ENCODE data around the gene ARMC9.
"Not testable (repeated sequence)": the region's sequence is repeated elsewhere in the genome, so short reads cannot be mapped to it uniquely, and the experiment has no call there.

The ARMC9 gene

DNA sequence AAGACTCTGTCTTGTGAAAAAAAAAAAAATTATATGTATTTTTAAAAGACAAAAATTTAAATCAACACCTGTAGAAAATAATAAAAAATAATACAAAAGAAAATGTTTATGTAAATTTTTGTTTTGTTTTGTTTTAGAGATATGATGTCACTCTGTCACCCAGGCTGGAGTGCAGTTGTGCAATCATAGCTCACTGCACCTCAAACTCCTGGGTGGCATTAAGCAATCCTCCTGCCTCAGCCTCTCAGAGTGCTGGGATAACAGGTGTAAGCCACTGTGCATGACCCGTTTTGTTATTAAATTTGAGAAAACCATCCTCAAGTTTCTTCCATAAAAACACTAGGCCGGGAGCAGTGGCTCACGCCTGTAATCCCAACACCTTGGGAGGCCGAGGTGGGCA lies 140.9 kb downstream of the ARMC9 start:
- no peaks in the 10 kb centered on the region for H3K9me3 ChIP-seq (ENCODE audit: low read length)
- H3K36me3 ChIP-seq (ENCODE audit: insufficient read depth, low read length) = peaks cover 2% of the 10 kb centered on the region
- H3K9ac ChIP-seq (ENCODE audit: low read length) = no peak overlapping the region
- H3K27me3 ChIP-seq (ENCODE audit: control insufficient read depth in 1 of 2, insufficient read depth in 2 of 2, low read length in 2 of 2) = no peaks in the 10 kb centered on the region
- H3K4me1 ChIP-seq (ENCODE audit: insufficient read depth, low read length) = no peaks in the 10 kb centered on the region
- no peak overlapping the region for H3K4me3 ChIP-seq (ENCODE audit: low read depth in 1 of 2, low read length in 2 of 2)
- H3K27ac ChIP-seq (ENCODE audit: low read depth, low read length) = no peak overlapping the region

DNA sequence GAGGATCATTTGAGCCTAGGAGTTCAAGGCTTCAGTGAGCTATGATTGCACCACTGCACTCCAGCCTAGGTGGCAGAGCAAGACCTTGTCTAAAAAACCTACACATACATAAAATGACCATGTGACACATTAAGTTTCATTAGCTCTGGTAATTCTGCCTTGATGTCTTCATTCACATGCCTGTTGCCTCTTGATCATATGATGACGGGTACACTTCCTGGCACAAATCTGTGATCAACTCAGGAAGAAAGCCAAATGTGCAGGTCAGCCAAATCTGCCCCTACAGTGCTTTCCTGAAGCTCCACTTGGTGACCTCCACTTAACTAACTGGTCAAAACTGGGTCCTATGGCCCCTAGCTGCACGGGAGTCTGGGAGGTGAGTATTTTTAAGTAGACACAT lies 142.7 kb downstream of the ARMC9 start:
- H3K4me1 ChIP-seq (ENCODE audit: insufficient read depth, low read length) = no peaks in the 10 kb centered on the region
- H3K27me3 ChIP-seq (ENCODE audit: control insufficient read depth in 1 of 2, insufficient read depth in 2 of 2, low read length in 2 of 2) = no peaks in the 10 kb centered on the region
- no peak overlapping the region for H3K27ac ChIP-seq (ENCODE audit: low read depth, low read length)
- no peak overlapping the region for H3K4me3 ChIP-seq (ENCODE audit: low read depth in 1 of 2, low read length in 2 of 2)
- H3K36me3 ChIP-seq (ENCODE audit: insufficient read depth, low read length) = no peaks in the 10 kb centered on the region
- H3K9ac ChIP-seq (ENCODE audit: low read length) = no peak overlapping the region
- no peaks in the 10 kb centered on the region for H3K9me3 ChIP-seq (ENCODE audit: low read length)

DNA sequence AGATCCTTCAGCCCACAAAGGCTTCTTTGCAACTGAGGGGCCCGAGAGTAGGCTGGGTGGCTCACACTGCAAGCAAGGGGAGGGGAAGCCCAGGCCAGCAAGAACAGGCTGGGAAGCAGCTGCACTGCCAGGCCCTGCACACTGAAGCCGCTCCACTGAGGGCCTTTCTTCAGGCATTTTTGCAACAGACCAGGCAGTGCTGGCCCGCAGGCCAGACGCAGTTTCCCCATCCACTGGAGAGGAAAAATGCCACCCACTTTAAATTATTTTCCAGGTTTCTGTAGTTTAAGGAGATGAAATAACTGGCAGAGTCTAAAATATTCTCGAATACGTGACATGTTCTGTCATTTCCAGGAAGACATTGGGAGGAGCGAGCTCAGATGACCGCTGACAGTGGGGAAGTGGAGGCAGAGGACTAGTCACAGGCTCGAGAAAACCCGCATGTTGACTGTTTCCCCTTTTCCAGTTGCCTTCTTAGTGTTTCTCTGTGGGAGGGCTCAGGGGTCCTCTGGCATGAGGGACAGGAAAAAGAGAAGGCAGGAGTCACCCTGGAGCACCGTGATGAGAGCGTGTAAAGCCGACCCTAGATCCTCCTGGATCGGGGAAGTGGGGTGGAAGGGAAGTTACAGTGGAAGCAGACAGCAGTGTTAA lies 143.8 kb downstream of the ARMC9 start:
- Histone ChIP-seq H3K4me3 (ENCODE audit: low read depth in 1 of 2, low read length in 2 of 2) (no peak overlapping the region), H3K27ac (ENCODE audit: low read depth, low read length) (no peak overlapping the region), H3K27me3 (ENCODE audit: control insufficient read depth in 1 of 2, insufficient read depth in 2 of 2, low read length in 2 of 2) (no peaks in the 10 kb centered on the region), H3K36me3 (ENCODE audit: insufficient read depth, low read length) (no peaks in the 10 kb centered on the region), H3K4me1 (ENCODE audit: insufficient read depth, low read length) (no peaks in the 10 kb centered on the region), H3K9ac (ENCODE audit: low read length) (no peak overlapping the region), H3K9me3 (ENCODE audit: low read length) (no peaks in the 10 kb centered on the region)

DNA sequence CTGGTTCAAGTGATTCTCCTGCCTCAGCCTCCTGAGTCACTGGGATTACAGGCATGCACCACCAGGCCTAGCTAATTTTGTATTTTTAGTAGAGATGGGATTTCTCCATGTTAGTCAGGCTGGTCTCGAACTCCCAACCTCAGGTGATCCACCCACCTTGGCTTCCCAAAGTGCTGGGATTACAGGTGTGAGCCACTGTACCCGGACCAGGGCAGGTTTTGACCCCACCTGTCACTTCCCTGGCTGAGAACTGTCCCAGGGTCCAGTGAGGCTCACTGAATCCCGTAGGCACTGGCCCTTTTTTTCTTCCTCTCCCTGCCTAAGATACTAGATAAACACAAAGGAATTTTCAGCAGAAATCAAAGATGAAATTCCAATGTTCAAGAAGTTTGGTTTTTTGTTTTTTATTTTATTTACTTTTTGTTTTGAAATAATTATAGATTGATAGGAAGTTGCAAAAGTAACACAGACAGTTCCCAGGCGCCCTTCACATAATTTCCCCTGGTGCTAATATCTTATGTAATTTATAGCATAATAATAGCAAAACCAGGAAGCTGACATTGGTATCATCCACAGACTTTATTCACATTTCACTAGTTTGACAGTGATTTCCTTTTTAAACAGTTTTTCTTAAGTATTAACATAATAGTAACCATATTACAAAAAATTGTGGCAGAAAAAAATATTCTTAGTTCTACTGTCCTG lies 144.7 kb downstream of the ARMC9 start:
- Histone ChIP-seq H3K27ac (ENCODE audit: low read depth, low read length) (no peak overlapping the region), H3K27me3 (ENCODE audit: control insufficient read depth in 1 of 2, insufficient read depth in 2 of 2, low read length in 2 of 2) (no peaks in the 10 kb centered on the region), H3K36me3 (ENCODE audit: insufficient read depth, low read length) (no peaks in the 10 kb centered on the region), H3K4me1 (ENCODE audit: insufficient read depth, low read length) (no peaks in the 10 kb centered on the region), H3K4me3 (ENCODE audit: low read depth in 1 of 2, low read length in 2 of 2) (no peak overlapping the region), H3K9me3 (ENCODE audit: low read length) (no peaks in the 10 kb centered on the region), H3K9ac (ENCODE audit: low read length) (no peak overlapping the region)

DNA sequence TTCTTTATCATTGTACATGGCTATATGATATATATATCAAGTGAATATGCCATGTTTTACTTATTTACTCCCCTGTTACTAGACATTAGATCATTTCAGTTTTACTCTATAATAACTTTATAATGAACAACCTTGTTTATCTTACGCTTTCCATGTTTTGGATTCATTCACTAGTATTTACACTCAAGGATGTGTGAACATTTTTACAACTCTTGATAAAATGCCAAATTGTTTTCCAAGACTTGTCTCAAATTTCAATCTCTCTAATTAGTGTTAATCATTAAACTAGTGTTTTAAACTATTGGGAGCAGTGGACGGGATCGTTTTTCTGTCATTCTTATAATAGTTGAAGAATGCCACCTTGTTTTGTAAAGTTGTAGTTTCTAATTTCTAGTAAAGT lies 145.6 kb downstream of the ARMC9 start:
- H3K9me3 ChIP-seq (ENCODE audit: low read length) = no peaks in the 10 kb centered on the region
- no peak overlapping the region for H3K9ac ChIP-seq (ENCODE audit: low read length)
- H3K4me3 ChIP-seq (ENCODE audit: low read depth in 1 of 2, low read length in 2 of 2) = no peak overlapping the region
- H3K27me3 ChIP-seq (ENCODE audit: control insufficient read depth in 1 of 2, insufficient read depth in 2 of 2, low read length in 2 of 2) = no peaks in the 10 kb centered on the region
- no peaks in the 10 kb centered on the region for H3K36me3 ChIP-seq (ENCODE audit: insufficient read depth, low read length)
- peaks cover 4% of the 10 kb centered on the region for H3K4me1 ChIP-seq (ENCODE audit: insufficient read depth, low read length)
- no peak overlapping the region for H3K27ac ChIP-seq (ENCODE audit: low read depth, low read length)

DNA sequence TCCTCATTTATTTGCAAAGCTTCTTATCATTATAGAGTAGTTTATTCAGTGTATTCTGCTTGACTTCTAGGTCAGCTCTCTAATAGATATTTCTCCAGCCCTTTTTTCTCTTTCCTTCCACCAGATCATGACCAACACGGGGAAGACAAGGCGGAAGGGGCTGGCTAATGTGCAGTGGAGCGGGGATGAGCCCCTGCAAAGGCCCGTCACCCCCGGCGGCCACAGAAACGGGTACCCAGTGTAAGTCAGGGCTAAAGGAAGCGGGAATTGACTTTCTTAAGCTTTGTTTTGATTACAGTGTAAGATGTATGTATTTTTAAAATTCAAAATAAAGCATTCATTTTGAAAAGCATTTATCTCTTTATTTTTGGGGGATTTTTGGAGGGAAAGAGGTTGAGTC lies 146.4 kb downstream of the ARMC9 start:
- Histone ChIP-seq H3K9me3 (ENCODE audit: low read length) (no peaks in the 10 kb centered on the region), H3K9ac (ENCODE audit: low read length) (no peak overlapping the region), H3K4me3 (ENCODE audit: low read depth in 1 of 2, low read length in 2 of 2) (no peak overlapping the region), H3K4me1 (ENCODE audit: insufficient read depth, low read length) (peaks cover 6% of the 10 kb centered on the region), H3K27ac (ENCODE audit: low read depth, low read length) (no peak overlapping the region), H3K36me3 (ENCODE audit: insufficient read depth, low read length) (no peaks in the 10 kb centered on the region), H3K27me3 (ENCODE audit: control insufficient read depth in 1 of 2, insufficient read depth in 2 of 2, low read length in 2 of 2) (no peaks in the 10 kb centered on the region)

DNA sequence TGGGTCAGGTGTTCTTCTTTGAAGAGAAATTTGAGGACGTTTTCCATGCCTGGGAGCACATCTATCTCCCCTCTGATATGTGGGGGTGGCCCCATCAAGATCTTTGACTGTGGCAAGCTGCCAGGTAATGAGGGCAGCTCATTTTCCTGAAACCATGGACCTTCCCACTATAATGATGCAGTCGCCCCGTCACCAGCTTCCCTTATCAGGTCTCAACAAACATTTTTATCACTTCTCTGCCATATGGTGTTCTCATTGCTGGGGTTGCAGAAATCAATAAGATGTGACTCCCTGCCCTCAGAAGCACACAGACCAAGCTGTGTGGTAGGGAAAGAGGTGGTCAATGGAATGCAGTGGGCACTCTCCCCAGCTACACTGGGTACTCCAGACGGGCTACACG lies 148.7 kb downstream of the ARMC9 start:
- no peaks in the 10 kb centered on the region for H3K9me3 ChIP-seq (ENCODE audit: low read length)
- no peaks in the 10 kb centered on the region for H3K36me3 ChIP-seq (ENCODE audit: insufficient read depth, low read length)
- peaks cover 6% of the 10 kb centered on the region for H3K4me1 ChIP-seq (ENCODE audit: insufficient read depth, low read length)
- H3K27me3 ChIP-seq (ENCODE audit: control insufficient read depth in 1 of 2, insufficient read depth in 2 of 2, low read length in 2 of 2) = no peaks in the 10 kb centered on the region
- no peak overlapping the region for H3K4me3 ChIP-seq (ENCODE audit: low read depth in 1 of 2, low read length in 2 of 2)
- H3K27ac ChIP-seq (ENCODE audit: low read depth, low read length) = no peak overlapping the region
- H3K9ac ChIP-seq (ENCODE audit: low read length) = no peak overlapping the region

DNA sequence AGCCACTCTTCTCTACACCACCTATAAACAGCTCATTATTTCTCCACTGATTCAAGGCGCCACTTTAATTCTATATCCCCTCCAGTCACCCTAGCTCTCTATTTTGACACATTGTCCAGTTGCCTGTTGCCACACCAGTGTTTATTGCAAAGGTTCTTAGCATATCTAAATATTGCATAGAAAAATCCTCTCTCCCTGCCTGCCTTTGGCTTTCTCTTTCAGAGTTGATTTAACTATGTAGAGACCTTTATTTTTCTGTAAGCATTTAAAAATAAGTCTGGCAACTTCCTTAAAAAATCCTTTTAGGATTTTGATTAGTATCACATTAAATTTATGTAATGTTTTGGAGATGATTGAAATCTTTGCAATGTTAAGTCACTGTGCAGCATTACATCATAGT lies 149.2 kb downstream of the ARMC9 start:
- no peak overlapping the region for H3K9ac ChIP-seq (ENCODE audit: low read length)
- H3K27me3 ChIP-seq (ENCODE audit: control insufficient read depth in 1 of 2, insufficient read depth in 2 of 2, low read length in 2 of 2) = no peaks in the 10 kb centered on the region
- H3K27ac ChIP-seq (ENCODE audit: low read depth, low read length) = no peak overlapping the region

DNA sequence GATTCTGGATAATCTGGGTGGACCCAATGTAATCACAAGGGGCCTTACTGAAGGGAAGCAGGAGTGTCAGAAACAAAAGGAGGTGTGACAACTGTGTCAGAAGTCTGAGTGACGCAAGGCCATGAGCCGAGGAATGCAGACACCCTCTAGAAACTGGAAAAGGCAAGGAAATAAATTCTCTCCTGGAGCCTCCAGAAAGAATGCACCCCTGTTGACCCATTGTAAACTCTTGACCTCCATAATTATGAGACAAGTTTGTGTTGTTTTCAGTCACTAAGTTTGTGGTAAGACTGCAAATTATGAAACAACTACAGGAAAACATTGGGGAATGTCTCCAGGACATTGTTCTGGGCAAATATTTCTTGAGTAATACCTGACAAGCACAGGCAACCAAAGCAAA lies 149.7 kb downstream of the ARMC9 start:
- no peak overlapping the region for H3K9ac ChIP-seq (ENCODE audit: low read length)
- no peak overlapping the region for H3K4me3 ChIP-seq (ENCODE audit: low read depth in 1 of 2, low read length in 2 of 2)
- peaks cover 6% of the 10 kb centered on the region for H3K4me1 ChIP-seq (ENCODE audit: insufficient read depth, low read length)
- no peaks in the 10 kb centered on the region for H3K9me3 ChIP-seq (ENCODE audit: low read length)
- no peak overlapping the region for H3K27ac ChIP-seq (ENCODE audit: low read depth, low read length)
- no peaks in the 10 kb centered on the region for H3K27me3 ChIP-seq (ENCODE audit: control insufficient read depth in 1 of 2, insufficient read depth in 2 of 2, low read length in 2 of 2)
- H3K36me3 ChIP-seq (ENCODE audit: insufficient read depth, low read length) = no peaks in the 10 kb centered on the region

More for the DNA sequence above, 149.2 kb downstream of the ARMC9 start:
- H3K9me3 ChIP-seq (ENCODE audit: low read length) = no peaks in the 10 kb centered on the region
- peaks cover 6% of the 10 kb centered on the region for H3K4me1 ChIP-seq (ENCODE audit: insufficient read depth, low read length)
- no peaks in the 10 kb centered on the region for H3K36me3 ChIP-seq (ENCODE audit: insufficient read depth, low read length)
- H3K4me3 ChIP-seq (ENCODE audit: low read depth in 1 of 2, low read length in 2 of 2) = no peak overlapping the region

DNA sequence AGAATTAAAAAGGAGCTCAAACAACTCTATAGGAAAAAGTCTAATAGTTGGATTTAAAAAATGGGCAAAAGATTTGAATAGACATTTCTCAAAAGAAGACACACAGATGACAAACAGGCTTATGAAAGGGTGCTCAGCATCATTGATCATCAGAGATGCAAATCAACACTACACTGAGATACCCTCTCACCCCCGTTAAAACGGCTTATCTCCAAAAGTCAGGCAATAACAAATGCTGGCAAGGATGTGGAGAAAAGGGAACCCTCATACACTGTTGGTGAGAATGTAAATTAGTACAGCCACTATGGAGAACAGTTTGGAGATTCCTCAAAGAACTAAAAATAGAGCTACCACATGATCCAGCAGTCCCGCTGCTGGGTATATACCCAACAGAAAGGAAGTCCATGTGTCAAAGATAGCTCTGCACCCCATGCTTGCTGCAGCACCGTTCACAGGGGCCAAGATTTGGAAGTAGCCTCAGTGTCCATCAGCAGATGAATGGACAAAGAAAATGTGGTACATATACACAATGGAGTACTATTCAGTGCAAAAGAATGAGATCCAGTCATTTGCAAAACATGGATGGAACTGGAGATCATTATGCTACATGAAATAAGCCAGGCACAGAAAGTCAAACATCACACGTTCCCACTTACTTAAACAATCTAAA lies 150.4 kb downstream of the ARMC9 start:
- Histone ChIP-seq H3K9me3 (ENCODE audit: low read length) (no peaks in the 10 kb centered on the region), H3K27ac (ENCODE audit: low read depth, low read length) (no peak overlapping the region), H3K9ac (ENCODE audit: low read length) (no peak overlapping the region), H3K4me3 (ENCODE audit: low read depth in 1 of 2, low read length in 2 of 2) (no peak overlapping the region), H3K4me1 (ENCODE audit: insufficient read depth, low read length) (peaks cover 6% of the 10 kb centered on the region), H3K27me3 (ENCODE audit: control insufficient read depth in 1 of 2, insufficient read depth in 2 of 2, low read length in 2 of 2) (no peaks in the 10 kb centered on the region), H3K36me3 (ENCODE audit: insufficient read depth, low read length) (no peaks in the 10 kb centered on the region)

DNA sequence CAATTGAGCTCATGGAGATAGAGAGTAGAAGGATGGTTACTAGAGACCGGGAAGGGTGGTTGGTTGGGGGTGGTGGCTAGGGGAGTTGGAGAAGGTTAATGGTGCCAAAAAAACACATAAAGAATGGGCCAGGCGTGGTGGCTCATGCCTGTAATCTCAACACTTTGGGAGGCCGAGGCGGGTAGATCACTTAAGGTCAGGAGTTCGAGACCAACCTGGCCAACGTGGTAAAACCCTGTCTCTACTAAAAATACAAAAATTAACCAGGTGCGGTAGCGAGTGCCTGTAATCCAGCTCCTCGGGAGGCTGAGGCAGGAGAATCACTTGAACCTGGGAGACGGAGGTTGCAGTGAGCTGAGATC lies 150.9 kb downstream of the ARMC9 start:
- not testable (repeated sequence) for H3K36me3 ChIP-seq (ENCODE audit: insufficient read depth, low read length); H3K27me3 ChIP-seq (ENCODE audit: control insufficient read depth in 1 of 2, insufficient read depth in 2 of 2, low read length in 2 of 2); H3K27ac ChIP-seq (ENCODE audit: low read depth, low read length); H3K9ac ChIP-seq (ENCODE audit: low read length); H3K9me3 ChIP-seq (ENCODE audit: low read length); H3K4me1 ChIP-seq (ENCODE audit: insufficient read depth, low read length); H3K4me3 ChIP-seq (ENCODE audit: low read depth in 1 of 2, low read length in 2 of 2)

DNA sequence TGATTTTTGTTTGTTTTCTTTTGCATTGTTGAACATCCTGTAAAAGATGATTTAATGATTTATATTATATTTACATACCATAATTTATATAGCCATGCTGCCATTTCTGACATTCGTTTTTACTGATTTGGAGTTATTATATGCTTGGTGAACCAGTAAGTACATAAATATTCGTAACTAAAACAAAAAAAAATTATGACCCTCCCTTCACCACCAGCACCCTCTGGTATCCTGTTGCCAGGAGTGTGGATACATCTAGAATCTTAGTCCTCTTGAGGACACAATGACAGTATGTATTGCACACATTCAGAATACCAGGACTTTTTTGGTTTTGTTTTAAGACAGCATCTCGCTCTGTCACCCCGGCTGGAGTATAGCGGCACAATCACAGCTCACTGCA lies 153.2 kb downstream of the ARMC9 start:
- peaks cover 21% of the 10 kb centered on the region for H3K4me1 ChIP-seq (ENCODE audit: insufficient read depth, low read length)
- H3K9ac ChIP-seq (ENCODE audit: low read length) = no peak overlapping the region
- H3K4me3 ChIP-seq (ENCODE audit: low read depth in 1 of 2, low read length in 2 of 2) = no peak overlapping the region
- H3K27me3 ChIP-seq (ENCODE audit: control insufficient read depth in 1 of 2, insufficient read depth in 2 of 2, low read length in 2 of 2) = no peaks in the 10 kb centered on the region
- no peaks in the 10 kb centered on the region for H3K9me3 ChIP-seq (ENCODE audit: low read length)
- H3K27ac ChIP-seq (ENCODE audit: low read depth, low read length) = no peak overlapping the region
- H3K36me3 ChIP-seq (ENCODE audit: insufficient read depth, low read length) = no peaks in the 10 kb centered on the region

Data from muscle layer of colon (tissue), 2 donors.